IMR-90 (cell line): ENCODE results near the gene R3HDML.

Experiments
- RAD21 ChIP-seq: IDR thresholded peaks from 2 replicates; pipeline ENCODE4 v1.6.1; 2012; ENCODE audit warnings: low read length, improper control_type of control experiment
- RCOR1 ChIP-seq: IDR thresholded peaks from 2 replicates; pipeline ENCODE4 v1.6.1; 2012; ENCODE audit warnings: mild to moderate bottlenecking, low read length, improper control_type of control experiment; ENCODE audit not compliant: insufficient replicate concordance
- TF ChIP-seq, protein P1 (sequence below): conservative IDR thresholded peaks from 2 replicates; pipeline ENCODE4 v1.5.1; 2012; ENCODE audit warnings: mild to moderate bottlenecking, low read depth, low read length, improper control_type of control experiment

DNA sequence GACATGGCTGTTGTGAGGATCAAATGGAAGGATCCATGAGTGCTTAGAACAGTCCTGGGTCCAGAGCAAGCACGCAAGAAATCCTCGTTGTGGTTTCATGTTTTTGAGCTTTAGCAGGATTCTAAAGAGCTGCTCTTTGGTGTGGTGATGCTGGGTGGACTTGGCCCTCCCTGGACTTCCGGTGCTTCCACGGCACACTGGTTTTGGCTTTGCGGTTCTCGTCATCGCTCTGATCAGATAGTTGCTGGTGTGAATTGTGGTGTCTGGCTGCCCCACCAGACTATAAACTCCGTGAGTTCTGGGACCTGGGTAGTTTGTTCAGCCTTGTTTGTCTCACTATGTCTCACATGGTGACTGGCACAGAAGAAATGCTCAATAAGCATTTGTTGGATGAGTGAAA lies 21.9 kb downstream of the R3HDML start:
- TF ChIP-seq, protein P1, sequence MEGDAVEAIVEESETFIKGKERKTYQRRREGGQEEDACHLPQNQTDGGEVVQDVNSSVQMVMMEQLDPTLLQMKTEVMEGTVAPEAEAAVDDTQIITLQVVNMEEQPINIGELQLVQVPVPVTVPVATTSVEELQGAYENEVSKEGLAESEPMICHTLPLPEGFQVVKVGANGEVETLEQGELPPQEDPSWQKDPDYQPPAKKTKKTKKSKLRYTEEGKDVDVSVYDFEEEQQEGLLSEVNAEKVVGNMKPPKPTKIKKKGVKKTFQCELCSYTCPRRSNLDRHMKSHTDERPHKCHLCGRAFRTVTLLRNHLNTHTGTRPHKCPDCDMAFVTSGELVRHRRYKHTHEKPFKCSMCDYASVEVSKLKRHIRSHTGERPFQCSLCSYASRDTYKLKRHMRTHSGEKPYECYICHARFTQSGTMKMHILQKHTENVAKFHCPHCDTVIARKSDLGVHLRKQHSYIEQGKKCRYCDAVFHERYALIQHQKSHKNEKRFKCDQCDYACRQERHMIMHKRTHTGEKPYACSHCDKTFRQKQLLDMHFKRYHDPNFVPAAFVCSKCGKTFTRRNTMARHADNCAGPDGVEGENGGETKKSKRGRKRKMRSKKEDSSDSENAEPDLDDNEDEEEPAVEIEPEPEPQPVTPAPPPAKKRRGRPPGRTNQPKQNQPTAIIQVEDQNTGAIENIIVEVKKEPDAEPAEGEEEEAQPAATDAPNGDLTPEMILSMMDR: no peak
- TF ChIP-seq RCOR1 (no peak), RAD21 (no peak)
